K562 (cell line): ENCODE results near the gene WDR93. TPM values are rescaled to one million over a fixed set of nuclear protein-coding genes. Genes with fewer than 3 reads are reported as not detected.

ENCODE experiments used
- CEBPG ChIP-seq, 3 experiments: fragments of 200-800 bp in 1 of 3; sonication (Bioruptor generic) in 1 of 3; sonication (generic) in 1 of 3; formaldehyde crosslinking in 1 of 3; IDR thresholded peaks in 2 of 3; conservative IDR thresholded peaks in 1 of 3; 2 replicates each; pipeline versions ENCODE4 v1.6.1 to v1.8.0; 2016 to 2022; ENCODE audit warnings: missing compliant biosample characterization in 2 of 3, missing genetic modification characterization in 2 of 3, mild to moderate bottlenecking in 1 of 3, missing genetic modification reagents in 1 of 3
- CHD4 ChIP-seq: fragments of 200-600 bp; sonication (generic); IDR thresholded peaks from 3 replicates; pipeline ENCODE4 v1.6.1; 2012; ENCODE audit warnings: low read depth, mild to moderate bottlenecking, mixed read lengths, low read length, inconsistent platforms; ENCODE audit not compliant: insufficient read depth, insufficient replicate concordance, poor library complexity, severe bottlenecking
- FUS ChIP-seq: fragments of 200-400 bp; formaldehyde crosslinking; optimal IDR thresholded peaks from 2 replicates; pipeline ENCODE3; 2017; ENCODE audit warnings: low read depth, low read length
- KAT8 ChIP-seq: fragments of 450-650 bp; IDR thresholded peaks from 2 replicates; pipeline ENCODE4 v1.6.1; 2016; ENCODE audit warnings: low read depth, mild to moderate bottlenecking
- MAFK ChIP-seq: IDR thresholded peaks from 2 replicates; pipeline ENCODE4 v1.6.1; 2011; ENCODE audit warnings: low read length, improper control_type of control experiment
- NFE2 ChIP-seq: IDR thresholded peaks from 2 replicates; pipeline ENCODE4 v1.6.1; 2014; ENCODE audit warnings: antibody characterized with exemption, low read depth
- NFE2L1 ChIP-seq: fragments of 450-650 bp; IDR thresholded peaks from 2 replicates; pipeline ENCODE4 v1.6.1; 2016; ENCODE audit warnings: missing genetic modification characterization, low read depth, mild to moderate bottlenecking, missing compliant biosample characterization, moderate library complexity, borderline replicate concordance
- NUFIP1 ChIP-seq: fragments of 450-650 bp; IDR thresholded peaks from 2 replicates; pipeline ENCODE4 v1.6.1; 2018; ENCODE audit not compliant: partially characterized antibody
- POLR2AphosphoS2 ChIP-seq: IDR thresholded peaks from 2 replicates; pipeline ENCODE4 v1.6.1; 2012; ENCODE audit warnings: low read length, improper control_type of control experiment
- SREBF1 ChIP-seq: fragments of 150-350 bp; IDR thresholded peaks from 2 replicates; pipeline ENCODE4 v1.6.1; 2014; ENCODE audit warnings: antibody characterized with exemption, low read depth, low read length, borderline replicate concordance
- TAF1 ChIP-seq: IDR thresholded peaks from 2 replicates; pipeline ENCODE4 v1.6.1; 2011; ENCODE audit warnings: mild to moderate bottlenecking, low read length, moderate library complexity; ENCODE audit not compliant: insufficient read depth, control insufficient read depth, severe bottlenecking; ENCODE audit errors: extremely low read depth
- TEAD2 ChIP-seq: fragments of 450-650 bp; IDR thresholded peaks from 2 replicates; pipeline ENCODE4 v1.6.1; 2016; ENCODE audit warnings: missing genetic modification characterization, control low read depth, missing compliant biosample characterization
- TSHZ1 ChIP-seq: fragments of 250-450 bp; sonication (Bioruptor Pico); IDR thresholded peaks from 2 replicates; pipeline ENCODE4 v1.4.0; 2020; ENCODE audit warnings: mild to moderate bottlenecking, moderate library complexity
- YBX1 ChIP-seq: fragments of 450-650 bp; IDR thresholded peaks from 2 replicates; pipeline ENCODE4 v1.7.1; 2016; ENCODE audit warnings: mild to moderate bottlenecking
- ZBTB17 ChIP-seq: fragments of 450-650 bp; formaldehyde crosslinking; IDR thresholded peaks from 2 replicates; pipeline ENCODE4 v1.4.0; 2020; ENCODE audit warnings: mild to moderate bottlenecking
- ZKSCAN1 ChIP-seq: fragments of 150-350 bp; IDR thresholded peaks from 2 replicates; pipeline ENCODE4 v1.6.1; 2016; ENCODE audit warnings: low read depth, low read length
- ZNF75A ChIP-seq: fragments of 450-650 bp; formaldehyde crosslinking; IDR thresholded peaks from 2 replicates; pipeline ENCODE4 v1.4.0; 2020; ENCODE audit warnings: mild to moderate bottlenecking
- polyA plus RNA-seq, 8 experiments: library from polyadenylated mRNA; depleted of rRNA in 4 of 8; stranded (reverse) in 5 of 8; unstranded in 3 of 8; fragments of >200 nt; fragmentation: Nextera tagmentation in 2 of 8; fragmentation: Illumina TruSeq in 1 of 8; extraction: Ambion mirVana in 2 of 8; extraction: Trizol in 1 of 8; gene quantifications; 2 replicates each; pipeline versions ENCODE4 v1.2.1 to v1.2.3, GENCODE V29; 2011 to 2014; ENCODE audit warnings: inconsistent platforms in 1 of 8, missing spikeins in 1 of 8
- total RNA-seq, 7 experiments: library from RNA; depleted of rRNA in 6 of 7; stranded (reverse); fragments of >200 nt in 6 of 7; fragmentation: Illumina TruSeq in 2 of 7; extraction: Trizol in 2 of 7; gene quantifications; 2 replicates each; pipeline versions ENCODE4 v1.2.1 to v1.2.3, GENCODE V29; 2011 to 2021; ENCODE audit warnings: low replicate concordance in 1 of 7
- TF ChIP-seq, protein P1 (sequence below), 2 experiments: fragments of 150-350 bp in 1 of 2; IDR thresholded peaks; 2 replicates each; pipeline ENCODE4 v1.6.1; 2012 to 2016; ENCODE audit warnings: low read depth in 2 of 2, low read length in 2 of 2, mild to moderate bottlenecking in 1 of 2, moderate library complexity in 1 of 2

WDR93 gene
- total and polyA plus RNA-seq, 9 of the 15 experiments (the other 6 are each of a cell fraction or from before 2014, with no cell fraction given): not detected

DNA sequence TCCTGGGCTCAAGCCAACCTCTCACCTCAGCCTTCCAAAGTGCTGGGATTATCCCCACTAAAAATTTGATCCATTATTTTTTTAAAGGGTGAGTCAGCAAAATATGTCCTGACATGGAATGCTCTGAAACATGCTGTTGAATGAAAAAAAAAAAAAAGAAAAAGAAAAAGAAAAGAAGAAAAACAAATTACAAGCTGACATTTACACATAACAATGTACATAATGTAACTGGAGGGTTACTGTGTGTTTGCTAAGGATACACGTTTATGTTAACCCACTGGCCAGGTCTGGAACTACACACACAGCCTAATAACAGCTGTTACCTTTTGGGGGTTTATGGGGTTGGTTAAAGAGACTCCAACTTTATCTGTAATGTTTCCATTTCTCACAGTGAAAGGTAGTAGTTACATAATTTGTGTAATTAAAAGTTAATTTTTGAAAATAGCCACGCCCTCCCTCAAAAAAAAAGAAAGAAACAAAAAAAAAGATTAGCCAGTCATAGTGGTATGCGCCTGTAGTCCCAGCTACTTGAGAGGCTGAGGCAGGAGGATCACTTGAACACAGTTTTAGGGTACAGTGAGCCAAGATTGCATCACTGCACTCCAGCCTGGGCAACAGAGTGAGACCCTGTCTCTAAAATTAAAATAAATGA, 82.4 kb downstream of the WDR93 start (continued):
- TF ChIP-seq ZNF75A (no peak), ZKSCAN1 (no peak), POLR2AphosphoS2 (no peak), CEBPG (CRISPR knock-in tag; IDR thresholded peaks at IDR 0.05) (0 out of 2 replicates have a peak, but pooled peaks have one; percentile 21), CEBPG (tag; conservative IDR thresholded peaks at IDR 0.05 in 1 of 2, IDR thresholded peaks at IDR 0.05 in 1 of 2) (no peak), TEAD2 (tag) (no peak), MAFK (peak; percentile 72; the same call in 1 of the 2 replicates), NFE2 (peak; percentile 73), ZBTB17 (CRISPR knock-in tag) (no peak), FUS (no peak), SREBF1 (no peak), NUFIP1 (no peak), YBX1 (no peak), KAT8 (no peak), NFE2L1 (peak; percentile 82), TAF1 (no peak), CHD4 (no peak), TSHZ1 (CRISPR knock-in tag) (no peak)
- TF ChIP-seq, protein P1, sequence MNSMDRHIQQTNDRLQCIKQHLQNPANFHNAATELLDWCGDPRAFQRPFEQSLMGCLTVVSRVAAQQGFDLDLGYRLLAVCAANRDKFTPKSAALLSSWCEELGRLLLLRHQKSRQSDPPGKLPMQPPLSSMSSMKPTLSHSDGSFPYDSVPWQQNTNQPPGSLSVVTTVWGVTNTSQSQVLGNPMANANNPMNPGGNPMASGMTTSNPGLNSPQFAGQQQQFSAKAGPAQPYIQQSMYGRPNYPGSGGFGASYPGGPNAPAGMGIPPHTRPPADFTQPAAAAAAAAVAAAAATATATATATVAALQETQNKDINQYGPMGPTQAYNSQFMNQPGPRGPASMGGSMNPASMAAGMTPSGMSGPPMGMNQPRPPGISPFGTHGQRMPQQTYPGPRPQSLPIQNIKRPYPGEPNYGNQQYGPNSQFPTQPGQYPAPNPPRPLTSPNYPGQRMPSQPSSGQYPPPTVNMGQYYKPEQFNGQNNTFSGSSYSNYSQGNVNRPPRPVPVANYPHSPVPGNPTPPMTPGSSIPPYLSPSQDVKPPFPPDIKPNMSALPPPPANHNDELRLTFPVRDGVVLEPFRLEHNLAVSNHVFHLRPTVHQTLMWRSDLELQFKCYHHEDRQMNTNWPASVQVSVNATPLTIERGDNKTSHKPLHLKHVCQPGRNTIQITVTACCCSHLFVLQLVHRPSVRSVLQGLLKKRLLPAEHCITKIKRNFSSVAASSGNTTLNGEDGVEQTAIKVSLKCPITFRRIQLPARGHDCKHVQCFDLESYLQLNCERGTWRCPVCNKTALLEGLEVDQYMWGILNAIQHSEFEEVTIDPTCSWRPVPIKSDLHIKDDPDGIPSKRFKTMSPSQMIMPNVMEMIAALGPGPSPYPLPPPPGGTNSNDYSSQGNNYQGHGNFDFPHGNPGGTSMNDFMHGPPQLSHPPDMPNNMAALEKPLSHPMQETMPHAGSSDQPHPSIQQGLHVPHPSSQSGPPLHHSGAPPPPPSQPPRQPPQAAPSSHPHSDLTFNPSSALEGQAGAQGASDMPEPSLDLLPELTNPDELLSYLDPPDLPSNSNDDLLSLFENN (IDR thresholded peaks at IDR 0.05; ENCODE audit: low read depth in 2 of 2, low read length in 2 of 2): no peak
